ENCODE measurements around the gene RPS6KA2.
A peak's percentile ranks its signal among the peaks of the same experiment; 100 is the strongest.
"Not testable (repeated sequence)": the region's sequence is repeated elsewhere in the genome, so short reads cannot be mapped to it uniquely, and the experiment has no call there.

The RPS6KA2 gene

GRCh38 chr6:166533205-166533824 is 93.7 kb downstream of the RPS6KA2 start:
- DNase-seq (ENCODE audit: low read depth in 3 of 3, low spot score in 1 of 3) = no peak

- no peak for DNase-seq (ENCODE audit: low read depth in 3 of 3, low spot score in 1 of 3)
These were observed 94.7 kb downstream of the RPS6KA2 start for GRCh38 chr6:166532302-166532701.

DNA sequence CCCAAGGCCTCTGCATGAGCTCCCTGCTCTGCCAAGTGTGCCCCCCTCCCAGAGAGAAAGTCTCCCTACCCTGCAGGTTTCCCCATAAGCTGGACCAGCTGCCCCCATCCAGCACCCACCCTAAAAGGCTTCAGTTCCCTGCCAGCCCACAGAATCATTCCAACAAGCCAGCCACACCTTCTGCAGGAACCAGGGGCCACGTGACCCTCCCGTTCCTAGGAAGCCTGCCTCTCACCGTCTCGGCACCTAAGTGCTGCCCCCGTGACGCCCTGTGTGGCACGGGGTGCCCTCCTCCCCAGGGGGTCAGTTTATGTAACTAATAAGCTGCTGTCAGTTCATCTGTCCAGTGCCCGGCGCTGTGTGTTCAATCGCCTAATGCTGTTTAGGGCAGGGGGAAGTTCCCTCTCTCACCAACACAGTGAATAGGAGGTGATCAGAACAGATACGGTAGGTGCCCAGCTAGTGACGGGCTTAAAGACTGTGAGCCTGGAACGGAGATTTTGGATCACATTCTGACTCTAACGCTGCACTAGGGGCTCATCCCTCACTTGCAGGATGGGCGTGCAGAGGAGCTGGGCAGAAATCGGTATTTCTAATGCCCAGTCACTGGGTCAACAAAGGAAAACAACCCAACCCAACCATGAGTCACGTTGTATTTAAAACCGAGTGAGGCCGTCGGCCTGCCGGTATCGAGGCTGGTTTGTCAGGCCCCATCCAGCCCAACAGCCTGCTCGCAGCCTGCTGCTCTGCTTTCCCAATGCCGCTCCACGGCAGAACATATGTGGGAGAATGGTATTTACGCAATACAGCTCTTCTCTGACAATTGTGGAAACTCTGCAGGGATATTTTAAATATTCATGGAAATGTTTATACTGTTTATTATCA is 96.6 kb downstream of the RPS6KA2 start:
- DNase-seq (ENCODE audit: low read depth in 3 of 3, low spot score in 1 of 3) = no peak

DNA sequence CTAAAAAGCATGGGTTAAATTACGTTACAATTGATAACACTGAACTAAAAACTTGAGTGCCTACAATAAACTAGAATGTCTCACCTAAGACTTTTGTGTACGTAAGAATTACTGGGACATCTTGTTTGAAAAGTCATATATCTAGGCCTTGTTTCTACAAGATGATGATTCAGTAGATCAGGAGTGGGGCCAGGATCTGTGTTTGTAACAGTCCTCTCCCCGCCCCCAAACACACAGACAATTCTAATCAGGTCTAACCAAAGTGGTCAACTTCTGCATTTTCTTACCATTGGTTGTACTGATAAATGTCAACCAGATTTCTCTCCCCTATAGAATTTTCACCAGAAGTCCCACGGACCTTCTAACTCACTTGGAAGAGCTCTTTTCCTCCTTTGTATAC is 97.5 kb downstream of the RPS6KA2 start:
- DNase-seq (ENCODE audit: low read depth in 3 of 3, low spot score in 1 of 3) = no peak

- not testable (repeated sequence) for DNase-seq (ENCODE audit: low read depth in 3 of 3, low spot score in 1 of 3)
These were observed 98.0 kb downstream of the RPS6KA2 start for GRCh38 chr6:166529058-166529457.

DNA sequence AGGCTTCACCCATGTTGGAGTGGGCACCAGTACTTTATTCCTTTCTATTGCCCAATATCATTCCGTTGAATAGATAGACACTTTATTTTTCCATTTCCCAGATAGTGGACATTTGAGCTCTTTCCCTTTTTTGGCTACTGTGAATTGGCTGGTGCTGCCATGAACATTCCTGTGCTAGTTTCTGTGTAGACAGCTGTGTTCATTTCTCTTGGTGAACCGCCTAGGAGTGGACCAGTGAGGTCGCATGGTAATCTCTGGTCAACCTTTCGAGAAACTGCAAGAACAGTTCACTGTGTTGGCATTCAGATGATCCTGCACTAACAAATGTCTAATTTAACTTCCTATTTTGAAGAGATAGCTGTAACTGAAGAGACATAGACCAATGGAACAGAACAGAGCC is 99.2 kb downstream of the RPS6KA2 start:
- no peak for DNase-seq (ENCODE audit: low read depth in 3 of 3, low spot score in 1 of 3)

GRCh38 chr6:166526937-166527336 is 100.1 kb downstream of the RPS6KA2 start:
- no peak for DNase-seq (ENCODE audit: low read depth in 3 of 3, low spot score in 1 of 3)

GRCh38 chr6:166525567-166525966 is 101.5 kb downstream of the RPS6KA2 start:
- DNase-seq (ENCODE audit: low read depth in 3 of 3, low spot score in 1 of 3) = no peak

GRCh38 chr6:166523782-166524559 is 103.1 kb downstream of the RPS6KA2 start:
- DNase-seq (ENCODE audit: low read depth in 3 of 3, low spot score in 1 of 3) = no peak

DNA sequence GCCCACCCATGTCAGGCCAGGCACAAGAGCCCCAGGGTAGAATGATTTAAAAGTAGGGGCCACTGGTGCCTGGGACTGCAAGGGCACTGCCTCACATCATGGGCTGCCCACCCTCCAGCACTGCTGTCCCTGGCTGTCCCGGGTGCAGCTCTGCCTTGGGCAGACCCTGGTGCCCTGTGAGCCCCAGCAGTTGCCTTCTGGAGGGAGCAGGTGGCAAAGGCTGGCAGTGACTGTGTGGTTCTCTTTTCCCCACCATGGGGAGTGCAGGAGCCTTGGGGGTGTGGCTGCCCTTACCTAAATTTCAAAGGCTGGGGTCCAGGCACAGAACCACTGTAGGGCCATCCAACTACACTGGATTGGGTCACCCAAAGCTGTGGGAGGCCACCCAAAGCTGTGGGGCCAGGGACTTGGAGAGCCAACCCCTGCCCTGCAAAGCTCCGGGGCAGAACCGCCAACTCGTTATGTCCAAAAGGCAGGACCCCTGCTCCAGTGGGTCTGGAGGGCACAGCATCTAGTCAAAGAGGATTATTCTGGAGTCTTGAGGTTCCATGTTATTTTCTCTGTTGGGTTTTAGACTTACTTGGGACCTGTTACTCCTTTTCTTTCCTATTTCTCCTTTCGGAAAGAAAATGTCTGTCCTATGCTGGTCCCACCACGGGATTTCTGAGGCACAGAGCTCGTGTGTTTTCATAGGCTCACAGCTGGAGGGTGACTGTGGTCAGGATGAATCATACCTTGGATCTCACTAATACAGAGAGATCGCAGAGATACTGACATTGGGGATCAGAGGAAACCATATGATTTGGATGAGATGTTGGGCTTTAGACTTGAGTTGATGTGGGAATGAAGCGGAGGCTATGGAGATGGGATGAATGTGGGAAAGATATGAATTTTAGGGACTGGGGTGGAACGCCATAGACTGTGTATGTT is 105.9 kb downstream of the RPS6KA2 start:
- DNase-seq (ENCODE audit: low read depth in 3 of 3, low spot score in 1 of 3) = no peak

GRCh38 chr6:166516251-166516884 is 110.7 kb downstream of the RPS6KA2 start:
- DNase-seq (ENCODE audit: low read depth in 3 of 3, low spot score in 1 of 3) = no peak

- DNase-seq (ENCODE audit: low read depth in 3 of 3, low spot score in 1 of 3) = peak in 2 of 3 donors; percentile 10 to 12
These were observed 111.8 kb downstream of the RPS6KA2 start for GRCh38 chr6:166515072-166515810.

DNA sequence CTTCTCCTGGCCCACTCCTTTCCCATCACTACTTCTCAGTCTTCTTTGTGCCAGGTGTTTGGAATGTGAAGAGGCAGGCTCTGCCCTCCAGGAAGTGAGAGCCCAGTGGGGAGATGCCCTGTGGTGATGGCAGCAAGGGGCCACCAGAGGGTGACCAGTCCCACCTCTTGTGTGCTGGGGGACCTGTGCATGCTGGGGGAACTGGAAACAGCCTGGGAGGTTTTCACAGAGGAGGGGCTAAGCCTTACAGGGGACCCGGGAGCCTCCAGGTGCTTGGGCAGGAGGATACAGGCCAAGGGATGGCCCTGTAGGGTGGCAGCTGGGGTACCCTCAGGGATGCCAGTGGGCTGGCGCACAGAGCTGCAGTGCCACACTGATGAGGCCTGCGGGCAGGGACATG is 112.9 kb downstream of the RPS6KA2 start:
- no peak for DNase-seq (ENCODE audit: low read depth in 3 of 3, low spot score in 1 of 3)

DNA sequence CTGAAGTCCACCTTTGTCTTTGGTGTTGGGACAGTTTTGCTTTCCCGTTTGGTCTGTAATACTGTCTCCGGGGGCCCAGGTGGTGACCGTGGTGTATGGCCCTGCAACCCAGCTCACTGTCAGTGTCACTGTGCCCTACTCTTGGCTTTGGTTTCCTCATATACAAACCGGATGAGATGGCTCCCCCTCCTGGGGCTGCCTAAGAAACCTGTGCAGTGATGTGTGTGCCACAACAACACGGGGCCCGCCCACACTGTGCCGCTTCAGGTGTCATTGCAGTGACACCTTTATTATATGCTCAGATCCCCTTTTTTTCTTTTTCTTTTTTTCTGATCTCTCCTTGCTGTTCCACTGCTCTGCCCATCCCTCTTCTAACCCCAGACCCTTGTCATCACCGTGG is 114.5 kb downstream of the RPS6KA2 start:
- peak in 2 of 3 donors; percentile 9 to 13 for DNase-seq (ENCODE audit: low read depth in 3 of 3, low spot score in 1 of 3)

DNA sequence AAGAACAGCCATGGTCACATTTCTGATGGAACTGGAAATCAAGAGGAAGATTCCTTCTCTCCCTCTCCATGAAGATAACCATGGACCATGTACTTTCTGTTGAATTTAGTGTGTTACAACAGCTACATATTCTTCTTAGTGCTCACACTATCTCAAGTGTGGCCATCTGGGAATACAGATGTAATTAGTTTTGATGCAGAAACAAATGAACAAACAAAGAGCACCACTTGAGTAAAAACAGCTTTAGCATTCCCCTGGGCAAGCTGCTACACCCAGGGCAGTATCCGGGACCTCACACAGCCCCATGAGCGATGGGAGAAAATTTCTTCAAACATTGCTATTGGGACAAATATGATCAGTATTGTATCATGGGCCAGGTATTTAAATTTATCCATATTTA is 115.7 kb downstream of the RPS6KA2 start:
- no peak for DNase-seq (ENCODE audit: low read depth in 3 of 3, low spot score in 1 of 3)

DNA sequence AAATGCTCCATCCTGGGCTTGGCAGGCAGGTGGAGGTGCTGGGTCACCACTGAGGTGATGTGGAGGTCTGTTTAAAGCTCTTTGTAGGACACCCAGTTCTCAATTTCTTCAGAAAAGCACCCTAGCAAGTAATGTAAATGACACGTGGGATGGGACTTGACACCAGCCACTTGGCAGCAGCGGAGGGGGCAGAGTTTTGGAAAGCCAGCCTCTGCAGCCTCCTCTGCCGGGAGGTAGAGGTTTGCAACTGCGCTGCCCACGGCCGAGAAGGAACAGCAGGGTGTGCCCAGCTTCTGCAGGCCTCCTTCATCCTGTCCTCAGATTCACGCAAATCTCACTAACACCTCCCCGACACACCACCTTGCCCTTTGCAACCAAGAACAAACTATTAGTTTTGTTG is 117.9 kb downstream of the RPS6KA2 start:
- DNase-seq (ENCODE audit: low read depth in 3 of 3, low spot score in 1 of 3) = no peak

DNA sequence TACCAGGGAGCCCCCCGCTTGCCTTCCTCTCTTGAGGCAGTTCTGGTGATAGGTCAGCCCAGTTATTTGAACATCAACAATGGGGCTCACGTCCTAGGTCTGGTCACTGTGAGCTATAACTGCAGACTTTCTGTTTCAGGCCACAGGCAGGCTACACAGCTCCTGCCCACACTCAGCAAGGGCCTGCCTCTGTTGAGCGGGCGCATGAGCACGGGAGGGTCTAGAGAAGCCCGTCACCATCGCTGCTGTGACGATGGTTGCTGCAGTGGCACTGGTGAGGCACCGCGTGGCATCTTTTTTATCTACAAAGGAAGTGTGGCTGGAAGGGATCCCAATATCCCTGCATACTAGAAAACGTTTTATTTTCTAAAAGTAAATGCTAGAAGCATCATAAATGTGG is 118.3 kb downstream of the RPS6KA2 start:
- no peak for DNase-seq (ENCODE audit: low read depth in 3 of 3, low spot score in 1 of 3)

- DNase-seq (ENCODE audit: low read depth in 3 of 3, low spot score in 1 of 3) = no peak
These were observed 119.1 kb downstream of the RPS6KA2 start for GRCh38 chr6:166507809-166508564.

GRCh38 chr6:166507380-166507779 is 119.7 kb downstream of the RPS6KA2 start:
- no peak for DNase-seq (ENCODE audit: low read depth in 3 of 3, low spot score in 1 of 3)

Measured in stimulated activated CD4-positive, alpha-beta T cell treated with anti-CD3 and anti-CD28 coated beads, TNF-alpha, amount 100 ng/mL, for 1 hour (primary cell).